ENCODE data around the gene TAGLN3.

The TAGLN3 gene

GRCh38 chr3:111984636-111985298, 14.0 kb upstream of the TAGLN3 start:
- no peak for ATAC-seq
- TF ChIP-seq PPARA (CRISPR knock-in tag; IDR thresholded peaks at IDR 0.05; ENCODE audit: borderline replicate concordance) = no peak
- TF ChIP-seq TSHZ2 (CRISPR knock-in tag; IDR thresholded peaks at IDR 0.05) = no peak
- TF ChIP-seq ZFP3 (CRISPR knock-in tag; IDR thresholded peaks at IDR 0.05) = no peak
- TF ChIP-seq SNAI2 (CRISPR knock-in tag; IDR thresholded peaks at IDR 0.05) = no peak
- no peak for TF ChIP-seq OSR1 (CRISPR knock-in tag; IDR thresholded peaks at IDR 0.05)
- TF ChIP-seq, protein P1, sequence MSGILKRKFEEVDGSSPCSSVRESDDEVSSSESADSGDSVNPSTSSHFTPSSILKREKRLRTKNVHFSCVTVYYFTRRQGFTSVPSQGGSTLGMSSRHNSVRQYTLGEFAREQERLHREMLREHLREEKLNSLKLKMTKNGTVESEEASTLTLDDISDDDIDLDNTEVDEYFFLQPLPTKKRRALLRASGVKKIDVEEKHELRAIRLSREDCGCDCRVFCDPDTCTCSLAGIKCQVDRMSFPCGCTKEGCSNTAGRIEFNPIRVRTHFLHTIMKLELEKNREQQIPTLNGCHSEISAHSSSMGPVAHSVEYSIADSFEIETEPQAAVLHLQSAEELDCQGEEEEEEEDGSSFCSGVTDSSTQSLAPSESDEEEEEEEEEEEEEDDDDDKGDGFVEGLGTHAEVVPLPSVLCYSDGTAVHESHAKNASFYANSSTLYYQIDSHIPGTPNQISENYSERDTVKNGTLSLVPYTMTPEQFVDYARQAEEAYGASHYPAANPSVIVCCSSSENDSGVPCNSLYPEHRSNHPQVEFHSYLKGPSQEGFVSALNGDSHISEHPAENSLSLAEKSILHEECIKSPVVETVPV (CRISPR knock-in tag; IDR thresholded peaks at IDR 0.05) = no peak
- TF ChIP-seq ZFP30 (CRISPR knock-in tag; IDR thresholded peaks at IDR 0.05) = no peak
- no peak for TF ChIP-seq ZNF8 (CRISPR knock-in tag; IDR thresholded peaks at IDR 0.05)
- TF ChIP-seq ZNF565 (CRISPR knock-in tag; conservative IDR thresholded peaks at IDR 0.05; ENCODE audit: low read depth) = no peak
- TF ChIP-seq, protein P2, sequence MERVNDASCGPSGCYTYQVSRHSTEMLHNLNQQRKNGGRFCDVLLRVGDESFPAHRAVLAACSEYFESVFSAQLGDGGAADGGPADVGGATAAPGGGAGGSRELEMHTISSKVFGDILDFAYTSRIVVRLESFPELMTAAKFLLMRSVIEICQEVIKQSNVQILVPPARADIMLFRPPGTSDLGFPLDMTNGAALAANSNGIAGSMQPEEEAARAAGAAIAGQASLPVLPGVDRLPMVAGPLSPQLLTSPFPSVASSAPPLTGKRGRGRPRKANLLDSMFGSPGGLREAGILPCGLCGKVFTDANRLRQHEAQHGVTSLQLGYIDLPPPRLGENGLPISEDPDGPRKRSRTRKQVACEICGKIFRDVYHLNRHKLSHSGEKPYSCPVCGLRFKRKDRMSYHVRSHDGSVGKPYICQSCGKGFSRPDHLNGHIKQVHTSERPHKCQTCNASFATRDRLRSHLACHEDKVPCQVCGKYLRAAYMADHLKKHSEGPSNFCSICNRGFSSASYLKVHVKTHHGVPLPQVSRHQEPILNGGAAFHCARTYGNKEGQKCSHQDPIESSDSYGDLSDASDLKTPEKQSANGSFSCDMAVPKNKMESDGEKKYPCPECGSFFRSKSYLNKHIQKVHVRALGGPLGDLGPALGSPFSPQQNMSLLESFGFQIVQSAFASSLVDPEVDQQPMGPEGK (CRISPR knock-in tag; IDR thresholded peaks at IDR 0.05; ENCODE audit: borderline replicate concordance) = no peak
- no peak for TF ChIP-seq BACH2 (CRISPR knock-in tag; IDR thresholded peaks at IDR 0.05; ENCODE audit: borderline replicate concordance)
- TF ChIP-seq ZNF70 (CRISPR knock-in tag; IDR thresholded peaks at IDR 0.05) = no peak
- TF ChIP-seq TOX (CRISPR knock-in tag; IDR thresholded peaks at IDR 0.05; ENCODE audit: borderline replicate concordance) = no peak
- no peak for TF ChIP-seq CSDC2 (CRISPR knock-in tag; IDR thresholded peaks at IDR 0.05)

DNA sequence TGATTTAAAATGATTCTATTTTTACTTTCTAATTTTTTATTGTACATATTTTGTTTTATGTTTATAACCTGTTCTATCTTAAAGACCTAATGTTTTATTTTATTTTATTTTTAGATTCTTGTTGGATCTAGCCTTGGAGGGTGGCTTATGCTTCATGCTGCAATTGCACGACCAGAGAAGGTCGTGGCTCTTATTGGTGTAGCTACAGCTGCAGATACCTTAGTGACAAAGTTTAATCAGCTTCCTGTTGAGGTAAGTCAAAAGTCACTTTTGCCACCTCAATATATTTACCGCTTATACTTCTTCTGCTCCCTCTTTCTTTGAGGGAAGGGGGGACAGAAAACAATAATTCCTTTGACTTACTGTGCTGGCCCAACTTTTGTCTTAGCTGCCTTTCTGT, 11.9 kb upstream of the TAGLN3 start:
- no peak for TF ChIP-seq TOX (CRISPR knock-in tag; IDR thresholded peaks at IDR 0.05; ENCODE audit: borderline replicate concordance)
- TF ChIP-seq ZC3H10 (CRISPR knock-in tag; IDR thresholded peaks at IDR 0.05) = no peak
- no peak for TF ChIP-seq ZNF70 (CRISPR knock-in tag; IDR thresholded peaks at IDR 0.05)
- no peak for TF ChIP-seq ESRRG (CRISPR knock-in tag; IDR thresholded peaks at IDR 0.05)
- no peak for TF ChIP-seq ZFP30 (CRISPR knock-in tag; IDR thresholded peaks at IDR 0.05)
- no peak for TF ChIP-seq ZFP3 (CRISPR knock-in tag; IDR thresholded peaks at IDR 0.05)
- TF ChIP-seq SNAI2 (CRISPR knock-in tag; IDR thresholded peaks at IDR 0.05) = no peak
- TF ChIP-seq PPARA (CRISPR knock-in tag; IDR thresholded peaks at IDR 0.05; ENCODE audit: borderline replicate concordance) = no peak
- TF ChIP-seq OSR1 (CRISPR knock-in tag; IDR thresholded peaks at IDR 0.05) = no peak
- TF ChIP-seq POU6F1 (CRISPR knock-in tag; IDR thresholded peaks at IDR 0.05; ENCODE audit: borderline replicate concordance, low read depth) = no peak
- TF ChIP-seq GLIS3 (CRISPR knock-in tag; IDR thresholded peaks at IDR 0.05) = no peak
- no peak for TF ChIP-seq ZNF565 (CRISPR knock-in tag; conservative IDR thresholded peaks at IDR 0.05; ENCODE audit: low read depth)
- no peak for TF ChIP-seq ZNF8 (CRISPR knock-in tag; IDR thresholded peaks at IDR 0.05)
- no peak for TF ChIP-seq ARNTL (CRISPR knock-in tag; IDR thresholded peaks at IDR 0.05; ENCODE audit: borderline replicate concordance, low read depth)
- no peak for ATAC-seq

GRCh38 chr3:111989061-111989678, 9.6 kb upstream of the TAGLN3 start:
- ATAC-seq = peak; percentile 98
- TF ChIP-seq CSDC2 (CRISPR knock-in tag; IDR thresholded peaks at IDR 0.05) = no peak
- TF ChIP-seq ZFP3 (CRISPR knock-in tag; IDR thresholded peaks at IDR 0.05) = no peak
- no peak for TF ChIP-seq TOX (CRISPR knock-in tag; IDR thresholded peaks at IDR 0.05; ENCODE audit: borderline replicate concordance)
- TF ChIP-seq, protein P1 (CRISPR knock-in tag; IDR thresholded peaks at IDR 0.05) = no peak
- TF ChIP-seq, protein P3, sequence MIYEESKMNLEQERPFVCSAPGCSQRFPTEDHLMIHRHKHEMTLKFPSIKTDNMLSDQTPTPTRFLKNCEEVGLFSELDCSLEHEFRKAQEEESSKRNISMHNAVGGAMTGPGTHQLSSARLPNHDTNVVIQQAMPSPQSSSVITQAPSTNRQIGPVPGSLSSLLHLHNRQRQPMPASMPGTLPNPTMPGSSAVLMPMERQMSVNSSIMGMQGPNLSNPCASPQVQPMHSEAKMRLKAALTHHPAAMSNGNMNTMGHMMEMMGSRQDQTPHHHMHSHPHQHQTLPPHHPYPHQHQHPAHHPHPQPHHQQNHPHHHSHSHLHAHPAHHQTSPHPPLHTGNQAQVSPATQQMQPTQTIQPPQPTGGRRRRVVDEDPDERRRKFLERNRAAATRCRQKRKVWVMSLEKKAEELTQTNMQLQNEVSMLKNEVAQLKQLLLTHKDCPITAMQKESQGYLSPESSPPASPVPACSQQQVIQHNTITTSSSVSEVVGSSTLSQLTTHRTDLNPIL (CRISPR knock-in tag; IDR thresholded peaks at IDR 0.05; ENCODE audit: low read depth) = no peak
- TF ChIP-seq ZNF8 (CRISPR knock-in tag; IDR thresholded peaks at IDR 0.05) = no peak

Data from SK-N-SH treated with all-trans-retinoic acid at 6 μM for 48 hours (cell line).